GM15510 (cell line): ENCODE results near the gene STK32C.

Source experiments
- POLR2A ChIP-seq: IDR thresholded peaks from 3 replicates; pipeline ENCODE4 v1.6.1; 2011; ENCODE audit warnings: borderline replicate concordance; ENCODE audit not compliant: insufficient read length; ENCODE audit errors: extremely low read depth

STK32C gene

DNA sequence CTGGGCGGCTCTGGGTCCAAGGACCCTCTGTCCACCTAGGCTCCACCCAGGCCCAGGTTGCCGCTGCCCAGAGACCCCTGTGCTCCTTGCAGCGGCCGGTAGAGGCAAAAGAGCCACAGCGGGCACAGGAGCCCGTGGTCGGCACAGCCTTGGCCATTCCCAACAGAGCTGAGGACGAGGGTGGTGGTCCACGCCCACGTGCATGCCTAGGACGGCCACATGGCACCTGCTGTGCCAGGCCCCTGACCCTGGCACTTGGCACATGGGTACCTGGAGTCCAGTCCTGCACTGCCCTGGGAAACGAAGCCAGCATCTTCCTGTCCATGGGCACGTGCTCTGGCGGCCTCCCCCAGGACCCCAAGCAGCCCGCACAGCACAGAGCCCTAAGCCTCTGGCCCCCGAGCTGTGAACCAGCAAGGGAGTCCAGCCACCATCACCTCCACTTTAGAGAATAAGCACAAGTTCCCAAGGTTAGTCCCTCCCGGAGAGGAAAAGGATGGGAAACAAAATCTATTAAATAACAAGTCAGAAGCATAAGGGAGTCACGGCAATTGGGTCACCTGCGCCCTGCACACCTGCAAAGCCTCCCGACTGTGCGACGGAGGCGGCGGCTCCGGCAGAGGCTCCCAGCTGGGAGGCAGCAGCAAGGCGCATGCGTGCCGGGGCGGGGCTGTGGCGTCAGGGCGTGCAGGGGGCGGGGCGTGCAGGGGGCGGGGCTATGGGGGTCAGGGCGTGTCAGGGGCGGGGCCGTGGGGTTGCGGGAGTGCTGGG lies 59.1 kb downstream of the STK32C start:
- no peak for TF ChIP-seq POLR2A

DNA sequence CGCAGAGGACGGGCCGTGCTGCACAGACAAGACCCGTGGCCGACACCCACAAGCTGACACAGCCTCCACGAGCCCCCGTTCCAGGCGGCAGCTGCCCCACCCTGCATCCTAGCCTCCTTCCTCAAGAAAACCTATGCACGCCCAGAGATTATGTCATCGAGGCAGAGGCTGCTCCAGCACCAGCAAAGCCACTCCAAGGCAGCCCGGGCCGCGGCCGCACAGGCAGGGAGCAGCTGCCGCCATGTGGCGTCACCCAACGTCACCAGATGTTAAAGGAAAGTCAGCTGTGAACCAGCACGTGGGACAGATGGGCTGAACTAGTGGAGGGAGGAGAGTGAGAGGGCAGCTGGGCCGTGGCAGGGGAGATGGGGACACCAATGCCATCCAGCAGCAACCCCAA lies 59.8 kb downstream of the STK32C start:
- no peak for TF ChIP-seq POLR2A

GRCh38 chr10:132246296-132246695 lies 61.5 kb downstream of the STK32C start:
- TF ChIP-seq POLR2A = no peak

GRCh38 chr10:132245056-132245455 lies 62.7 kb downstream of the STK32C start:
- TF ChIP-seq POLR2A = no peak

DNA sequence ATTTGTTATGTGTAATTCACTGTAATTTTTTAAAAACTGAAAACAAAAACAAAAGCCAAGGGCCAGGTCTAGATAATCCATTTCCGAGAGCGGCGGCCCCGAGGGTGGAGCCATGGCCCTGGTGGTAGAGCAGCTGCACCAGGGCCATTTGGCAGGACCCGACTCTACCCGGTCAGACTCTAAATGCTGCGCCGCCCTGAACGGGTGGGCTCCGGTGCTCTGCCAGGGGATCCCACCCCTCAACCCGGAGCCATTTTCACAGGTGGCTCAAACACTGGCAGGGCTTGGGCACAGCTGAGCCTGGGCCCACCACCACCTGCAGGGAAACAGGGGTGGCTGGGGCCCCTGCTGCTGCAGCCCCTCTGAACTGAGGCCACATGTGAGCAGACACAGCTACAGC lies 64.1 kb downstream of the STK32C start:
- no peak for TF ChIP-seq POLR2A

GRCh38 chr10:132243141-132243540 lies 64.6 kb downstream of the STK32C start:
- no peak for TF ChIP-seq POLR2A

- TF ChIP-seq POLR2A = no peak
These were observed 65.5 kb downstream of the STK32C start for GRCh38 chr10:132242103-132242840.

DNA sequence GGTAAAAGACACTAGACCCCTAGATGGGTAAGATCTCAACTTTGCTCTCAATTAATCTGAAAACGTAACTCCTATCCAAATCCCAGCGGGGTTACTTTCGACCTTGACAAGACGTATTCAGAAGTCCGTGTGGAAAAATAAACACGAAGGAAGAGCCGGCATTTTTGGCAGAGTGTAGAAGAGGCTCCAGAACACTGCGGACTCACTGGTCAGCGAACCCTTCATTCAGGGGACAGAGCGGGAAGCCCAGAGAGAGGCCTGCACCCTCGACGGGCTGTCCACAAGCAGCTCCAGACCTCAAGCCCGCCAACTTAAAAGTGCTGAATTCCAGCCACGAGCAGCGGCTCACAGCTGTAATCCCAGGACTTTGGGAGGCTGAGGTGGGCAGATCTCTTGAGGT lies 66.3 kb downstream of the STK32C start:
- no peak for TF ChIP-seq POLR2A

- no peak for TF ChIP-seq POLR2A
These were observed 66.7 kb downstream of the STK32C start for GRCh38 chr10:132241086-132241485.

GRCh38 chr10:132240581-132240980 lies 67.2 kb downstream of the STK32C start:
- TF ChIP-seq POLR2A = no peak

- TF ChIP-seq POLR2A = no peak
These were observed 67.6 kb downstream of the STK32C start for GRCh38 chr10:132240156-132240555.

DNA sequence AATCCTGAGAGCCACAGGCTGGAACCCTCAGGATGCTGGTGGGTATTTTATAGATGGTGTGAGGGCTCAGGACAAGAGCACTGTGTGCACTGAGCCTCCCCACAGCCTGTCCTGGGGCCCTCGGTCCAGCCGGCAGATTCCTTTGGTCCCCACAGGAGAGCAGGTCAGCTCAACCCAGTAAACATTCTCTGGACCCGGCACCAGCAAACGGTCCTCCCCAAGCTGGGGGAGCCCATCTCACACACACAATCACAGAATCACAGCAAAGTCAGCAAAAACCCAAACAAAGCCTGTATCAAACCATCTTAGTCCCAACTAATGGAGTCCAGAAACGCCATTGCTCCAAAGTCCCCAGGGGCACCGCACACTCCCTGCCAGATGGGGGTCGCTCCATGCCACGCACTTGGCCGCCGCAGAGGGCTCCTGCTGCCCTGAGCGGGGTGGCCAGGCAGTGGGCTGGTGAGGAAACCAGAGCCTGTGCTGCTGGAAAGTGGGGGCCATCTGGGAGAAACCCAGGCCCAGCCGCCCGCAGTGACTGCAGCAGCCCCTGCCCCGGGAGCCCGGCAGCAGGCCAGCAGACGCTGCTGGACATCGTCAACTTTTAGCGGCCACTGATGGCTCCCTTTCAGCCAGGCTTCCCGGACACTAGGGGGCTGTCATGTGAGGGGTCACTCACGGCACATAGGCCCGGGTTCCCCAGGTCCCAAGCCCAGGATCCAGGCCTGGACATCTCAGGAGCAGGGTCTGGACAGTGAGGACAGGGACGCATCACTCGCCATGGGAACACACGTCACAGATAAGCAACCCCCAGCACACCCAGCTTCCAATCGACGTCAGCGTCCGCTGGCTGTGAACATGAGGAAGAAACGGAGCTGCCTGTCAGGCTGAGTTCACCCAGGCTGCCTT lies 68.4 kb downstream of the STK32C start:
- no peak for TF ChIP-seq POLR2A

- no peak for TF ChIP-seq POLR2A
These were observed 69.2 kb downstream of the STK32C start for GRCh38 chr10:132238371-132239125.

DNA sequence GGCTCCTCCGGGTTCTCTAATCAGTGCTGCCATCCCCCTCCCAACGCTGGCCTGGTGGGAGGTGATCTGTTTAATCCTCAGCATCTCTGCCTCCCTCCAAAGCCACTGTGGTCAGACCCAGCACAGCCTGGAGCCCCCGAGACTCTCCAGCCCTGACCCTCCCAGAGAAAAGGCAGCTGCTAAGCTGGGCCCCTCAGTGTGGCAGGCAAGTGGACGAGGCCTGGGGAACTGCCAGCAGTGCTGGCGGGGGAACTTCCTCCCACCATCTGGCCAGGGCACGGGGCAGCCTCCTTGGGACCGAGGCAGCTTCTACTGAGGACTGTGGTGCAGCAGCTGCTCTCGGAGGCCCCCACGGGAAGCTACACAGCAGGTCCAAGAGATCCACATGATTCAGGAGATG lies 69.9 kb downstream of the STK32C start:
- no peak for TF ChIP-seq POLR2A
